ENCODE data around the gene FSIP1. TPM values are rescaled to one million over a fixed set of nuclear protein-coding genes. Genes with fewer than 3 reads are reported as not detected.

The FSIP1 gene
- total RNA-seq, 6 donors from 2014 or later = 0.26 to 3.2 (median 0.79) TPM; not detected in 2

DNA sequence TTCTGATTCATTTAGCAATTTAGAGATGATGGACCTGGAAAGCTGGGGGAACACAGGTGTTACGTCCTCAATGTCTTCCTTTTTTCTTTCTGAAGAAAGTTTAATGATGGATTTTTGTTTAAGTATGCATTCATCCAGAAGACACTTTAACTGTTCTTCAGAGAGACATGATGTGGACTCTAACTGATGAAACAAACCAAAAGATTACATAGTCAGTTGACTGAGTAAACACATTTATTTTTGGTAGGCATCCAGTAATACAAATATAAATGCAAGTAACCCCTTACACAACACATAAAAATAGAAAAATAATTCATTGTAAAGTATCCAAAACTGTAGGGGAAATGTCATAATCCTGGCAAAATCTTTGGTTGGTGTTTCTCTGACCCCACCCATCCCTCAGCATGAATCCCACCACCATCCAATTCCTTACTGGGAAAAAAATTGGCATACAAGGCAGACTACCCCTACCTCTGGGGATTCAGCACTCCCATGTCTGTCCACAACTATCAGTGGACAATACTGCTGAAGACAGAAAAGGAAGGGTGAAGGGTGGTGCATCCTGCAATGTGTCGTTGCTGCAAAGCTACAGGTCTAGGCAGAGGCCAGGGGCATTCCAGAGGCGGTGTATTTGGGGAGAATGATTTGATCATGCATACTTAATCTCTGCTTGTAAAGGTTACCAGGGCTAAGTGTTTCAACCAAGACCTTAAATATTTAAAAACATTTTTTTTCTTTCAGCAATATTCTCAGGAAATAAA, 164.4 kb downstream of the FSIP1 start:
- H3K9me3 ChIP-seq = peaks cover 0 to 7% (median 0%) of the 10 kb centered on the region in 4 donors
- WGBS, 2 donors = 73 to 87% methylated on average over 3 of the region's 3 CpGs
- H3K27ac ChIP-seq = no peak overlapping the region
- TF ChIP-seq EP300 (IDR thresholded peaks at IDR 0.05) = no peak
- TF ChIP-seq POLR2AphosphoS5 (IDR thresholded peaks at IDR 0.05) = no peak
- TF ChIP-seq, protein P1, sequence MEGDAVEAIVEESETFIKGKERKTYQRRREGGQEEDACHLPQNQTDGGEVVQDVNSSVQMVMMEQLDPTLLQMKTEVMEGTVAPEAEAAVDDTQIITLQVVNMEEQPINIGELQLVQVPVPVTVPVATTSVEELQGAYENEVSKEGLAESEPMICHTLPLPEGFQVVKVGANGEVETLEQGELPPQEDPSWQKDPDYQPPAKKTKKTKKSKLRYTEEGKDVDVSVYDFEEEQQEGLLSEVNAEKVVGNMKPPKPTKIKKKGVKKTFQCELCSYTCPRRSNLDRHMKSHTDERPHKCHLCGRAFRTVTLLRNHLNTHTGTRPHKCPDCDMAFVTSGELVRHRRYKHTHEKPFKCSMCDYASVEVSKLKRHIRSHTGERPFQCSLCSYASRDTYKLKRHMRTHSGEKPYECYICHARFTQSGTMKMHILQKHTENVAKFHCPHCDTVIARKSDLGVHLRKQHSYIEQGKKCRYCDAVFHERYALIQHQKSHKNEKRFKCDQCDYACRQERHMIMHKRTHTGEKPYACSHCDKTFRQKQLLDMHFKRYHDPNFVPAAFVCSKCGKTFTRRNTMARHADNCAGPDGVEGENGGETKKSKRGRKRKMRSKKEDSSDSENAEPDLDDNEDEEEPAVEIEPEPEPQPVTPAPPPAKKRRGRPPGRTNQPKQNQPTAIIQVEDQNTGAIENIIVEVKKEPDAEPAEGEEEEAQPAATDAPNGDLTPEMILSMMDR (IDR thresholded peaks at IDR 0.05) = no peak
- TF ChIP-seq POLR2A (IDR thresholded peaks at IDR 0.05) = no peak
- no peak overlapping the region for H3K4me3 ChIP-seq
- no peak for ATAC-seq (ENCODE audit: low FRiP score in 2 of 2)
- H3K27me3 ChIP-seq = no peaks in the 10 kb centered on the region
- peaks cover 0 to 3% (median 0%) of the 10 kb centered on the region in 4 donors for H3K4me1 ChIP-seq
- no peak for DNase-seq
- no peaks in the 10 kb centered on the region for H3K36me3 ChIP-seq

DNA sequence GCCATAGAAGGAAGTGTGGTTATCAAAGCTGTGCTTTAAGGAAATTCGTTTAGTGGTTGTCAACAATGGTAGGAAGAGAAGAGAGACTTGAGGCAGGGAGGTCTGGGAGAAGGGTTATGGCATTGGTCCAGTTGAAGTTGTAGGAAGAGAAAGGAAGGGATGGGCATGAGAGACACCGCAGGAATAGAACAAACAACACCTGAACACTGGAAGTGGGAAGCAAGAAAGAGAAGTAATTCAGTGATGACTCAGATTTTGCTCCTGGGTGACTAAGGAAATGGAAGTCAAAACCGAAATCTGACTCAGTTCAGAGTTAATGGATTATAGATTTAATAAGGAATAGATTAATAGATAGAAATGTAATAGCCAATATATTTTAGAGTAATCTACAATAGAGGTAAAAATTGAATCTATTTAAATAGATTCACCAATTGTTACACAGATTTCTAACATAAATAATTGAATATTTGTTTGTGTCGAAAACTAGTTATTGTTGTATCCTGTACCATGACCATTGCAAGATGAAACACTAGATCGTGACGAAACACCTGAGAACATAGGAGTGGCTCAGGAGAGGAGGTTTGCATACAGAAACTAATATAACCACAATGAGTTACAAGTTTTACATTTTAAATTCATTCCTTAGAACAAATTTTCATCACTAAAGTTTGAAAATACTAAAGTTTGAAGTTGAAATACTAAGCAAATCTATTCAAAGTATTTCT, 165.7 kb downstream of the FSIP1 start:
- Histone ChIP-seq H3K27ac (no peak overlapping the region), H3K9me3 (peaks cover 0 to 9% (median under 1%) of the 10 kb centered on the region in 4 donors), H3K36me3 (no peaks in the 10 kb centered on the region), H3K4me1 (peaks cover 0 to 3% (median 0%) of the 10 kb centered on the region in 4 donors), H3K4me3 (no peak overlapping the region), H3K27me3 (no peaks in the 10 kb centered on the region)
- WGBS, 2 donors = 73 to 80% methylated on average over 6 of the region's 6 CpGs
- TF ChIP-seq EP300 (IDR thresholded peaks at IDR 0.05) (no peak), POLR2AphosphoS5 (IDR thresholded peaks at IDR 0.05) (no peak), POLR2A (IDR thresholded peaks at IDR 0.05) (no peak)
- TF ChIP-seq, protein P1 (IDR thresholded peaks at IDR 0.05) = no peak
- ATAC-seq (ENCODE audit: low FRiP score in 2 of 2) = no peak
- DNase-seq = no peak

DNA sequence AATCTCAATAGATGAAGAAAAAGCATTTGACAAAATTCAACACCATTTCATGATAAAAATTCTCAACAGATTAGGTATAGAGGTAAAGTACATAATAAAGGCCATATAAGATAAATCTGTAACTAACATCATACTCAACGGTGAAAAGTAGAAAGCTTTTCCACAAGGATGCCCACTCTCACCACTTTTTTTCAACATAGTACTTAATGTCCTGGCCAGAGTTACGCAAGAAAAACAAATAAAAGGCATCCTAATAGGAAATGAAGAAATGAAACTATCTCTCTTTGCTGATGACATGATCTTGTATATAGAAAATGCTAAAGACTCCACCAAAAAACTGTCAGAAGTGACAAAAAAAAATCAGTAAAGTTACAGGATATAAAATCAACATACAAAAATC, 168.8 kb downstream of the FSIP1 start:
- TF ChIP-seq POLR2AphosphoS5 (IDR thresholded peaks at IDR 0.05) (no peak), POLR2A (IDR thresholded peaks at IDR 0.05) (no peak), EP300 (IDR thresholded peaks at IDR 0.05) (no peak)
- TF ChIP-seq, protein P1 (IDR thresholded peaks at IDR 0.05) = no peak
- ATAC-seq (ENCODE audit: low FRiP score in 2 of 2) = no peak
- WGBS, 2 donors = 85 to 92% methylated on average over 2 of the region's 2 CpGs

DNA sequence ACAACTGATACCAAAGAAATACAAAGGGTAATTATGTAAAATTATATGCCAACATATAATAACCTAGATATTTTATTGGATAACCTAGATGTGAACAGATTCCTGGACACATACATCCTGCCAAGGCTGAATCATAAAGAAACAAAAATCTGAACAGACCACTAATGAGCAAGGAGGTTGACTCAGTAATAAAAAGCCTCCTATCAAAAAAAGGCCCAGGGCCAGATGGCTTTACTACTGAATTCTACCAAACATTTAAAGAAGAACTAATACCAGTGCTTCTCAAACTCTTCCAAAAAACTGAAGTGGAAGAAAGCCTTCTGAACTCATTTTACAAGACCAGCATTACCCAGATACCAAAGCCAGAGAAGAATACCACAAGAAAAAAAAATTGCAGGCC, 169.4 kb downstream of the FSIP1 start:
- H3K27ac ChIP-seq = no peak overlapping the region
- no peak overlapping the region for H3K4me3 ChIP-seq
- no peak for DNase-seq
- peaks cover 9 to 28% (median 20%) of the 10 kb centered on the region in 4 donors for H3K9me3 ChIP-seq
- no peak for ATAC-seq (ENCODE audit: low FRiP score in 2 of 2)
- H3K27me3 ChIP-seq = no peaks in the 10 kb centered on the region
- TF ChIP-seq, protein P1 (IDR thresholded peaks at IDR 0.05) = no peak
- no peaks in the 10 kb centered on the region for H3K4me1 ChIP-seq
- no peaks in the 10 kb centered on the region for H3K36me3 ChIP-seq

More for the DNA sequence above, 168.8 kb downstream of the FSIP1 start:
- Histone ChIP-seq H3K4me3 (no peak overlapping the region), H3K27ac (no peak overlapping the region), H3K4me1 (peaks cover 0 to 3% (median 0%) of the 10 kb centered on the region in 4 donors), H3K36me3 (no peaks in the 10 kb centered on the region), H3K27me3 (no peaks in the 10 kb centered on the region), H3K9me3 (peaks cover 9 to 28% (median 20%) of the 10 kb centered on the region in 4 donors)
- no peak for DNase-seq

Data from upper lobe of left lung (tissue), 6 donors.